ENCODE results near the gene NCAPD2.

Gene NCAPD2

GRCh38 chr12:6533923-6534694, 40.2 kb downstream of the NCAPD2 start, which contains the start of gene GAPDH (continued):
- no peak; the same call in 1 of the 2 replicates for TF ChIP-seq ZSCAN5A (tag by site-specific recombination; IDR thresholded peaks at IDR 0.05)
- 0 out of 2 replicates have a peak, but pooled peaks have one; percentile 48 for TF ChIP-seq ZNF391 (tag by site-specific recombination; IDR thresholded peaks at IDR 0.05; ENCODE audit: borderline replicate concordance, low read depth)
- no peak for TF ChIP-seq ZNF677 (tag by site-specific recombination; IDR thresholded peaks at IDR 0.05)
- peak; percentile 70; the same call in 1 of the 2 replicates for TF ChIP-seq SP7 (tag by site-specific recombination; IDR thresholded peaks at IDR 0.05)
- no peak for TF ChIP-seq ZNF473 (tag by site-specific recombination; IDR thresholded peaks at IDR 0.05)
- TF ChIP-seq ZBTB48 (tag by site-specific recombination; IDR thresholded peaks at IDR 0.05), result no peak
- no peak for TF ChIP-seq BCL11B (tag by site-specific recombination; IDR thresholded peaks at IDR 0.05; ENCODE audit: low read depth)
- TF ChIP-seq ZNF670 (tag by site-specific recombination; IDR thresholded peaks at IDR 0.05; ENCODE audit: low read depth), result no peak
- TF ChIP-seq ZNF24 (tag by site-specific recombination; IDR thresholded peaks at IDR 0.05), result peak; percentile 57; the same call in 1 of the 2 replicates
- TF ChIP-seq ZNF510 (tag by site-specific recombination; IDR thresholded peaks at IDR 0.05; ENCODE audit: insufficient replicate concordance), result no peak
- TF ChIP-seq ZNF239 (tag by site-specific recombination; IDR thresholded peaks at IDR 0.05), result no peak; the same call in 1 of the 2 replicates
- no peak for TF ChIP-seq REST (tag by site-specific recombination; IDR thresholded peaks at IDR 0.05)
- no peak for TF ChIP-seq ZNF521 (tag by site-specific recombination; IDR thresholded peaks at IDR 0.05)
- no peak for TF ChIP-seq ZNF514 (tag by site-specific recombination; IDR thresholded peaks at IDR 0.05)
- no peak for TF ChIP-seq ZNF169 (tag by site-specific recombination; IDR thresholded peaks at IDR 0.05)
- TF ChIP-seq ZBTB7A (tag by site-specific recombination; IDR thresholded peaks at IDR 0.05; ENCODE audit: low read depth), result no peak
- no peak for TF ChIP-seq ZBTB49 (tag by site-specific recombination; IDR thresholded peaks at IDR 0.05; ENCODE audit: low read depth)
- peak; percentile 90 for TF ChIP-seq ZNF324 (tag by site-specific recombination; IDR thresholded peaks at IDR 0.05)
- no peak for TF ChIP-seq RBAK (tag by site-specific recombination; IDR thresholded peaks at IDR 0.05)
- TF ChIP-seq AEBP2 (tag by site-specific recombination; IDR thresholded peaks at IDR 0.05; ENCODE audit: borderline replicate concordance), result no peak
- TF ChIP-seq KLF7 (tag by site-specific recombination; IDR thresholded peaks at IDR 0.05; ENCODE audit: borderline replicate concordance), result peak; percentile 44; the same call in 1 of the 2 replicates
- TF ChIP-seq ZNF311 (tag by site-specific recombination; IDR thresholded peaks at IDR 0.05; ENCODE audit: borderline replicate concordance), result no peak
- TF ChIP-seq ZNF558 (tag by site-specific recombination; IDR thresholded peaks at IDR 0.05), result no peak
